NB4 (cell line): ENCODE measurements around the gene TRAK1.

Experiments used
- DNase-seq: peaks from one replicate; pipeline ENCODE4 v3.0.0; 2010; ENCODE audit warnings: low read depth
- H3K4me3 ChIP-seq: one replicate; pipeline ENCODE4 v1.5.1; 2011; ENCODE audit warnings: mild to moderate bottlenecking, low read depth, low read length, moderate library complexity
- CTCF ChIP-seq: IDR thresholded peaks from one replicate; pipeline ENCODE4 v1.5.1; 2012; ENCODE audit warnings: low read depth, low read length
- MAX ChIP-seq: IDR thresholded peaks from 2 replicates; pipeline ENCODE4 v1.6.1; 2011; ENCODE audit warnings: low read depth, low read length
- MYC ChIP-seq: IDR thresholded peaks from 2 replicates; pipeline ENCODE4 v1.6.1; 2011; ENCODE audit warnings: low read depth, low read length
- POLR2A ChIP-seq: IDR thresholded peaks from 2 replicates; pipeline ENCODE4 v1.6.1; 2011; ENCODE audit warnings: mild to moderate bottlenecking; ENCODE audit not compliant: insufficient read length; ENCODE audit errors: extremely low read depth

Gene TRAK1

DNA sequence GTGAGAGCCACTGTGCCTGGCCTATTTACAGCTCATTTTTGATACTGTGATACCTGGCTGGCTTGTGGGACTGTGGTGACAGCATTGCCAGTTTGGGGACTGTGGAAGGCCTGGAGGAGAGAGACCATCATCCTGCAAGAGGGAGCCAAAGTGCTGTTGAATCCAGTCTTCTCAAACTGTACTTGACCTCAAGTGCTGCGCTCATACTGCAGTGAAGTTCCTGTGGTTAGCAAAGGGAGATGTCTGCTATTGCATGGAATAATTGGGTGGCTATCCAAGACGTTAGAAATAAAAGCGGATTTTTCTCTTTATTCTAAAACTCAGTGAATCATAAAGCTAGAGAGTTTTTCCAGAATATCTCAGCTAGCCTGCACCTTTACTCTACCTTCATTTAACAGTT lies 91.4 kb downstream of the TRAK1 start:
- no peak overlapping the region for H3K4me3 ChIP-seq
- no peak for DNase-seq
- no peak for TF ChIP-seq CTCF
- TF ChIP-seq MYC = no peak
- TF ChIP-seq POLR2A = no peak
- TF ChIP-seq MAX = no peak

- H3K4me3 ChIP-seq = no peak overlapping the region
- TF ChIP-seq CTCF (no peak), MAX (no peak)
- DNase-seq = no peak
Measured at GRCh38 chr3:42183991-42184632, 93.0 kb downstream of the TRAK1 start.

- H3K4me3 ChIP-seq = no peak overlapping the region
- TF ChIP-seq POLR2A = no peak
- TF ChIP-seq CTCF = no peak
- TF ChIP-seq MAX = no peak
- TF ChIP-seq MYC = no peak
- no peak for DNase-seq
Measured at GRCh38 chr3:42184651-42185443, 93.7 kb downstream of the TRAK1 start.

- no peak overlapping the region for H3K4me3 ChIP-seq
- DNase-seq = no peak
- TF ChIP-seq POLR2A (no peak), CTCF (no peak), MYC (no peak), MAX (no peak)
Measured at GRCh38 chr3:42187936-42188335, 96.8 kb downstream of the TRAK1 start.

GRCh38 chr3:42188376-42188775 lies 97.2 kb downstream of the TRAK1 start:
- no peak overlapping the region for H3K4me3 ChIP-seq
- no peak for TF ChIP-seq CTCF
- TF ChIP-seq MAX = no peak
- TF ChIP-seq MYC = no peak
- TF ChIP-seq POLR2A = no peak
- DNase-seq = no peak
